ENCODE data around the gene RAC2.

The RAC2 gene

DNA sequence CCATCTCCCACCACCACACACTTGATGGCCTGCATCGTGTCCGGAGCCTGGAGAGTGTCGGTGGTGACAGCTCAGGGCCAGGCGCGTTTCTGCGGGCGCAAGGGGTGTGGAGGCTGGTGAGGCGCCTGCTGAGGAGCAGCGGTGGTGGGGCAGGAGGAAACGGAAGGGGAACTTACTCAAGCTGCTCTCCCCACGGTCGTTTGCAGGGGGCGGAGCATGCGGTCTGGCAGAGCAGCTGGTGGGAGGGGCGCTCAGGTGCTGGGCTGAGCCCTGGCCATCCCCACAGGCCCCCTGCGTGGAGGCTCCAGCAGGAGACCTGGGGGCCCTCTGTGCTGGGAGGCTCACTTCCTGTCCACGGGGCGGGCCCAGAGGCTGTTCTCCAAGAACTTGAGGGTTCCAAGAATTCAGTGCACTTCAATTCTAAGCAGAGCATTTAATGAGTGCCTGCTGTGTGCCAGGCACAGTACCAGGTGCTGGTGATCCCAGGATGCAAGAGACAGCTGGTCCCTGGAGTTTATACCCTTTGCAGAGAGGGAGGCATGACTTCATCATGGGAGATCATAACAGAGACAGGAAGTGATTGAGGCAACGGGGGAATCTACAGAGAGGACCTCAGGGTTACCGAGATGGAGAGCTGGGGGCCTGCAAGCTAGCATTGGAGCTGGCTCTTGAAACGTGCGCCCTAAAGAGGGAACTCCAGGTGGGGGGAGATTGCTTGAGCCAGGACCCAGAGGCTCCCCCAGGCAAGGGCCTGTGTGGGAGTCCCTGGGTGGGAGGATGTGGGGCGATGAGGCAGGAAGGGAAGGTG is at the start of gene RAC2:
RAC2 (minus strand) TSS at position 156 of the 808 bp plus-strand sequence; CDS start at position 35, 121 bp downstream.
- peak; percentile 63 for DNase-seq (ENCODE audit: low read depth)

GRCh38 chr22:37293172-37293571 is 49.1 kb upstream of the RAC2 start:
- no peak for DNase-seq (ENCODE audit: low read depth)

GRCh38 chr22:37292641-37293040 is 48.6 kb upstream of the RAC2 start:
- DNase-seq (ENCODE audit: low read depth), result no peak

GRCh38 chr22:37291559-37292298 is 47.7 kb upstream of the RAC2 start:
- no peak for DNase-seq (ENCODE audit: low read depth)

GRCh38 chr22:37290737-37291136 is 46.7 kb upstream of the RAC2 start:
- DNase-seq (ENCODE audit: low read depth), result peak; percentile 55

DNA sequence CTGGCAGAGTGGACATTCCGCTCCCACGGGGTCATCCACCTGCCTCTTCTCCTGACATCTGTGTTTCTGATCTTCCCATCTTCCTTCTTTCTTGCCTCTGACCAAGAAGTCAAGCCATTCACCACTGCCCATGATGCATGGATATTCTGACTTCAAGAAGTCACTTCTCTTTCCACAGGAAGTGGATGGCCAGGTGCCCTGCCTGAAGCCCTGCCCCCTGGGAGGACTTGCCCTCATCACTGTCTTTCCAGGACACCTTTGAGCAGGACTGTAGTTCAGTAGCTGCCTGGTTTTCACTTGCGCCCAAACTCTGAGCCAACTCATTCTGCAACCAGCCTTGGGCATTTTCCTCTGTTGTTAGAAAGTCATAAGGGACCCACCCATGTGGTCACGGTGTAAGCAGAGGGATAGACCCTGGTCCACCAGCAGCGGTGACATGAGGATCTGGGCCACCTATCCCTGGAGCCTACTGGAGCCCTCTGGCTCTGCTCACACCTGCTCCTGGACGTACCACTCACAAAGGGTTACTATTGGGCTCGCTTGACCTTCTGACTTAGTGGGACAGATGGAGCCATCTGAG is 45.2 kb upstream of the RAC2 start:
- DNase-seq (ENCODE audit: low read depth), result no peak

- no peak for DNase-seq (ENCODE audit: low read depth)
Observed at GRCh38 chr22:37288521-37288920, 44.5 kb upstream of the RAC2 start.

DNA sequence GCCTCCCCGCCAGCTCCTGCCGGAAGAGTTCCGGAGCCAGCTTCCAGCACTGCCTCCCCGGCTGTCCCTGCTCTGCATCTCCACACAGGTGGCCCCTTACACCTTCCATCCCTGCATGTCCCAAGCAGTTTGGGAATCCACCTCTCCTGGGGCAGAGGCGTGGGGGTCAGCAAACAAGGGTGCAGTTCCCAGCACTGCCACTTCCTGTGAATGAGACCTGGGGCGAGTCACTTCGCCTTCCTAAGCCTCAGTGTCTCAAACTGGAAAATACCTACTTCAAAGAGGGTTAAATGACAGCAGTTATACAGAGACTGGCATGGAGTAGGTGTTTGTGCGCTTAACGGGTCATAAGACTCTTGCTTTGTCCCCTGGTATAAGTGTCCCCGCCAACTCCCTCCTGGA is 43.5 kb upstream of the RAC2 start:
- DNase-seq (ENCODE audit: low read depth), result no peak

- no peak for DNase-seq (ENCODE audit: low read depth)
Observed at GRCh38 chr22:37285937-37286336, 41.9 kb upstream of the RAC2 start.

DNA sequence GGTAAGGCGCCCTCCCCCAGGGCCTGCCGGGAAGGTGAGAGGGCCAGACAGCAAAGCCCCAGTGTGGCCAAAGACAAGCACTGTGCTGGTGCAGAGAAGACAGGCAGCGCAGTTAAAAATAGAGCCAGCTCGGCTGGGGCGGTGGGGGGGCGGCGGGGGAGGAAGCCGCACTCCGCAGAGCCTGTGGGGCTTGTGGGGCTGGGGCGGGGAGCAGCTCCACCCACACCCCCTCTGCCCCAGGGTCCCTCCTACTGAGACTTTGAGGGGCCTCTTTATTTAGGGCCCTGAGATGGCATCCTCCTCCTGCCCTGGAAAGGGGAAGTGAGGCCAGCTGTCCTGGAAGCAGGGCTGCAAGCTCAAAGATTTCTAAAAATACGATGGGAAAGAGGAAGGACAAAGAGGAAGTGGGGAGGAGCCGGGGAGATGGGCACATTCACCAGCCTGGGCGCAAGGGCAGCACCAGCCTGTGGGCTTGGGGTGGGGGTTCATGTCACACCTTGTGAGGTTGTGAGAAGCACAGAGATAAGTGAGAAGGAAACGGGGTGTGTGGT is 40.8 kb upstream of the RAC2 start:
- DNase-seq (ENCODE audit: low read depth), result no peak

DNA sequence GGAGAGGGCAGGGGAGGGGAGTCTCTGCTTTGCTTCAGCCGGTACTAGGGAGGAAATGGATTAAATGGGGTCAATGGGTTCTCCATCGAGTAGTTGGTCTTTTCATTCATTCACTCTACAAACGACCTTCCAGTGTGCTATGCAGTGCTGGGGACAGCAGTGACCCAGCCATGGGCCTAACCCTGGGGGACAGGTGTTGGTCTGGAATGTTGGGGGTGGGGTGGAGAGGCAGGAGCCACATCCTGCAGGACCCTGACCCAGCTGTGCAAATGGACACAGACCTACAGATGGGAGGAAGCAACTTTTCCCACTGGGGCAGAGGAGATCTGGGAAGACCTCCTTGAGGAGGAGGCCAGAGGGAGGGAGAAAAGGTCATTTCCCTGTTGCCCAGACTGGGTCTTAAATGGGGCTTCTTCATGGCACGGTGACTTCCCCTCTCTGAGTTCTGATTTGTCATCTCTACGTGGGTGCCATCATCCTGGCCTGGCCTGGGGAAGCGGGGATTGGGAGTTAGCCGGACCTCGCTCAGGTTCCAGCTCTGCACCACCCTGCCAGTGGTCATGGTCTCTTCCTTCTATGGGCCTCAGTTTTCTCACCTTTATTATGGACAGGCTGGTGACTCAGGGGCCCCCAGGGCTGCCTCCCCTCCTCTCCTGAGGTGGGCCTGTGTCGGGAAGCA is 40.2 kb upstream of the RAC2 start:
- DNase-seq (ENCODE audit: low read depth), result no peak

DNA sequence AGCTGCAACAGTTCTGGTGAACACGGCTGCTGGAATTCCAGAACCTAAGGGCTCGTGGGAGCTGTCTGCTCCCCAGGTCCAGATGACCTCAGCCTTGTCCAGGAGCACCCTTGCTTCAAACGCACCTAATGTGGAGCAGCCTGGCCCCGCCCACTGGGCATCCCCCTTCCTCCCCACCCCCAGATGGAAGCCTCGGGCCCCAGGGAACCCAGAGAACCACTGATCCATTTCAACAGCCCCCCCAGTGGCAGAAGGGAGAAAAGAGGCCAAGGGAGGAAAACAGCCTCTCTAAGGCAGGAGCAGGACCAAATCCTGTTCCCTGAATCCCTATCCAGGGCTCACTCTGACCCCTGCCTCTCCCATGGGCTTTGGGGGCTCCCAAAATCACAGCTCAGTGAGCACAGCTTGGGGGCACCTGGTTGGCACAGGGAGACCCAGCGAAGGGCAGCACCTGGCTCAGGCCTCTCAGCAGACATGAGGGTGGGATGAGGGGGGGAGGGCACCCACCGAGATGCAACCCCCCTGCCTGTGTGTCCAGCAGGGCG is 39.4 kb upstream of the RAC2 start:
- DNase-seq (ENCODE audit: low read depth), result peak; percentile 13

DNA sequence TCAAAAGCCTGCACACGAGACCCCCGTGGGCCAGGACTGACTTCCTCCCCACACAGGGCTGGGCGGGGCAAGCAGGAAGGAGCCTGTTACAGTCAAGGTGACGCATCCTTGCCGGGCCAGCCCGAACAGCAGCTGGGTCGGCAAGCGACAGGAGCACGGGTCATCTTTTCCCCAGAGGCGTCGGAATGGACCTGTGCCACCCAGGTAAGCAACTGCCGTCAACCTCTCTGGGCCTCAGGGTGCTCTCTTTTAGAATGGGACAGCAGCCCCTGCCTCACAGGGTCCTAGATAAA is 38.3 kb upstream of the RAC2 start, which contains the start of gene CYTH4:
CYTH4 (plus strand) TSS at position 124 of the 293 bp plus-strand sequence; CDS start at position 186, 62 bp downstream.
- DNase-seq (ENCODE audit: low read depth), result no peak

- no peak for DNase-seq (ENCODE audit: low read depth)
Observed at GRCh38 chr22:37281646-37282384, 37.7 kb upstream of the RAC2 start.

DNA sequence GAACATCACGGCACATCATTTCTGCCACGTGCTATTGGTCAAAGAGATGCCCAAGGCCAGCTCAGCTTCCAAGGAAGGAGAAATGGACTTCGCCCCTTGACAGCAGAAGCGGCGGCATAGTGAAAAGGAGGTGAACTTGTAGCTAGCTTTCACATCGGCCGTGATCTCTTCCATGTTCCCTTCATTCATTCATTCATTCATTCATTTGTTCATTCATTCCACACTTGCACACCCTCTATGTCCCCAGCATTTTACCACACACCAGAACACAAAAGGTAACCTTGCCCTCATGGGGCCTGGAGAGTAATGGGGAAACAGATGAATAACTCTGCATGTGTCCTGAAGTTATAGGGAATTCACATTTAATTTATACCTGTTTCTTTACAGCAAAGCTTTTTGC is 37.1 kb upstream of the RAC2 start:
- no peak for DNase-seq (ENCODE audit: low read depth)

- no peak for DNase-seq (ENCODE audit: low read depth)
Observed at GRCh38 chr22:37280718-37281117, 36.6 kb upstream of the RAC2 start.

- peak; percentile 28 for DNase-seq (ENCODE audit: low read depth)
Observed at GRCh38 chr22:37279331-37280181, 35.5 kb upstream of the RAC2 start.

GRCh38 chr22:37278261-37278660 is 34.2 kb upstream of the RAC2 start:
- peak; percentile 52 for DNase-seq (ENCODE audit: low read depth)

GRCh38 chr22:37277384-37277783 is 33.3 kb upstream of the RAC2 start:
- DNase-seq (ENCODE audit: low read depth), result no peak

DNA sequence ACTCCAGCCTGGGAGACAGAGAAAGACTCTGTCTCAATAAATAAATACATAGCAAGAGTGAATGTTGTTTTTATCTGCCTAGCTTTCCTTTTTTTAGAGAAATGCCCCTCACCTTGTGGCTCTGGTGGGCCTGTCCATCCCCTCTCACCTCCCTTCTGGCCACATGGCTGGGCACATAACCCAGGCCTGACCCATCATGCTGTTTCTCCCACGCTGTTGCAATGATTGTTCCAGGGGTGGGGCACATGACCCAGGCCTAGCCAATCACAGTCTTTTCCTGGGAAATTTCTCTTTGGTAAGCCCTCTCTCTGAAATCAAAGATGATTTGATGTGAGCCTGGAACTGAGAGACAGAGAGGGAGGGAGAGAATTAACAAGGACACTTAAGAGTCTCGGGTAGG is 32.7 kb upstream of the RAC2 start:
- DNase-seq (ENCODE audit: low read depth), result no peak
